ENCODE results near the gene PRAMEF12.
"Not testable (repeated sequence)": the region's sequence is repeated elsewhere in the genome, so short reads cannot be mapped to it uniquely, and the experiment has no call there.

PRAMEF12 gene

DNA sequence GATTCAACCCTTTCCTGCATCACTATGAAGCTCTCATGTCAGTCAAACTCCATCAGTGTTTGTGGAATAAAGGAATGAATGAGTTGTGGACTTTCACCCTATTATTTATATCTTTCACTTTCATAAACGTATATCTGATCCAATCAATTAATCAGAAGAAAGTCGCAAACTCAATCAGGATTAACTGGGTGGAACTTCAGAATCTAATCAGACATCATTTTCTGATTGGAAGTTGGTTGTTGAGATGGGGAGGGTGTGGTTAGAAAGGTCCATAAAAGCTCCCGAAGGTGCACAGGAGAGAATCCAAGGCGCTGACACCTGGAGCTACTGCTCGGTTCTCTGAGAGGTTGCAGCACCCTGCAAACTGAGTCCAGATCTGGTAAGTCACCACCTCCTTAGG lies at the start of gene PRAMEF12:
TSS of gene PRAMEF12 (plus strand) at position 301 of the 400 bp plus-strand sequence. CDS start 1,130 bp downstream, outside the sequence.
- WGBS (ENCODE audit: insufficient coverage, insufficient read length): no CpG with 5 or more reads among the region's 5 CpGs
- H3K27me3 ChIP-seq (ENCODE audit: control insufficient read depth, insufficient read depth, low read length): no peaks in the 10 kb centered on the region

DNA sequence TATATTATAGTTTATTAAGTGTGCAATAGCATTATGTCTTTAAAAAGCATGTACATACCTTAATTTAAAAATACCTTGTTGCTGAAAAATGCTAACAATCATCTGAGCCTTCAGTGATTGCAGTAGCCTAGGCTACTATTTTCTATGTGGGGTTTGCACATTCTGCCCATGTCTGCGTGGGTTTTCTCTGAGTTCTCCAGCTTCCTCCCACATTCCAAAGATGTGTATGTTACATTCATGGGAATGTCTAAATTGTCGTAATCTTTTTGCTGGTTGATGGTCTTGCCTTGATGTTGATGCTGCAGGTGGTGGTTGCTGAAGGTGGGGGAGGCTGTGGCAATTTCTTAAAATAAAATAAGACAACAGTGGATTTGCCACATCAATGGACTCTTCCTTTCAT lies 45.1 kb upstream of the PRAMEF12 start:
- no peak for DNase-seq (ENCODE audit: low read depth, low spot score)
- Histone ChIP-seq H3K36me3 (ENCODE audit: control insufficient read depth, insufficient read depth, low read length) (no peaks in the 10 kb centered on the region), H3K27ac (ENCODE audit: low read length) (no peak overlapping the region), H3K4me1 (ENCODE audit: control insufficient read depth, insufficient read depth, low read length) (no peaks in the 10 kb centered on the region), H3K27me3 (ENCODE audit: control insufficient read depth, insufficient read depth, low read length) (no peaks in the 10 kb centered on the region), H3K9me3 (ENCODE audit: control insufficient read depth, insufficient read depth, low read length) (no peaks in the 10 kb centered on the region; the same call in 1 of the 2 replicates), H3K4me3 (ENCODE audit: low read length) (no peak overlapping the region)
- no CpG with 5 or more reads among the region's 2 CpGs for WGBS (ENCODE audit: insufficient coverage, insufficient read length)

More for the DNA sequence above, at the start of gene PRAMEF12:
- Histone ChIP-seq H3K36me3 (ENCODE audit: control insufficient read depth, insufficient read depth, low read length) (no peaks in the 10 kb centered on the region), H3K4me1 (ENCODE audit: control insufficient read depth, insufficient read depth, low read length) (no peaks in the 10 kb centered on the region), H3K4me3 (ENCODE audit: low read length) (no peak within 1 kb of the TSS), H3K9me3 (ENCODE audit: control insufficient read depth, insufficient read depth, low read length) (no peaks in the 10 kb centered on the region), H3K27ac (ENCODE audit: low read length) (no peak within 1 kb of the TSS)
- no peak for DNase-seq (ENCODE audit: low read depth, low spot score)

DNA sequence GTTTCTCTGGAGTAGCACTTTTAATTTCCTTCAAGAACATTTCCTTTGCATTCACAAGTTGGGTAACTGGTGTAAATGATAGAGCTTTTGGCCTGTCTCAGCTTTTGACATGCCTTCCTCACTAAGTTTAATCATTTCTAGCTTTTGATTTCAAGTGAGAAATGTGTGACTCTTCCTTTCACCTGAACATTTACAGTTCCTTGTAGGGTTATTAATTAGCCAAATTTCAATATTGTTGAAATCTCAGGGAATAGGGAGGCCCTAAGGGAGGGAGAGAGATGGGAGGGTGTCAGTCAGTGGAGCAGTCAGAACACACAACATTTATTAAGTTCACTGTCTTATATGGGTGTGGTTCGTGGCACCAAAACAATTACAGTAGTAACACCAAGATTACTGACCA lies 43.4 kb upstream of the PRAMEF12 start:
- no CpG with 5 or more reads among the region's 1 CpG for WGBS (ENCODE audit: insufficient coverage, insufficient read length)
- no peak overlapping the region for H3K4me3 ChIP-seq (ENCODE audit: low read length)
- DNase-seq (ENCODE audit: low read depth, low spot score): no peak
- no peaks in the 10 kb centered on the region for H3K36me3 ChIP-seq (ENCODE audit: control insufficient read depth, insufficient read depth, low read length)
- no peaks in the 10 kb centered on the region for H3K27me3 ChIP-seq (ENCODE audit: control insufficient read depth, insufficient read depth, low read length)
- no peaks in the 10 kb centered on the region for H3K4me1 ChIP-seq (ENCODE audit: control insufficient read depth, insufficient read depth, low read length)
- no peak overlapping the region for H3K27ac ChIP-seq (ENCODE audit: low read length)
- no peaks in the 10 kb centered on the region for H3K9me3 ChIP-seq (ENCODE audit: control insufficient read depth, insufficient read depth, low read length)

DNA sequence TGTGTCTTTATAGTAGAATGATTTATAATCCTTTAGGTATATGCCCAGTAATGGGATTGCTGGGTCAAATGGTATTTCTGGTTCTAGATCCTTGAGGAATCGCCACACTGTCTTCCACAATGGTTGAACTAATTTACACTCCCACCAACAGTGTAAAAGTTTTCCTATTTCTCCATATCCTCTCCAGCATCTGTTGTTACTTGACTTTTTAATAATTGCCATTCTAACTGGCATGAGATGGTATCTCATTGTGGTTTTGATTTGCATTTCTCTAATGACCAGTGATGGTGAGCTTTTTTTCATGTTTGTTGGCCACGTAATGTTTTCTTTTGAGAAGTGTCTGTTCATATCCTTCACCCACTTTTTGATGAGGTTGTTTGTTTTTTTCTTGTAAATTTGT lies 42.5 kb upstream of the PRAMEF12 start:
- not testable (repeated sequence) for H3K27me3 ChIP-seq (ENCODE audit: control insufficient read depth, insufficient read depth, low read length); H3K4me1 ChIP-seq (ENCODE audit: control insufficient read depth, insufficient read depth, low read length); H3K27ac ChIP-seq (ENCODE audit: low read length); H3K4me3 ChIP-seq (ENCODE audit: low read length); DNase-seq (ENCODE audit: low read depth, low spot score); H3K36me3 ChIP-seq (ENCODE audit: control insufficient read depth, insufficient read depth, low read length); H3K9me3 ChIP-seq (ENCODE audit: control insufficient read depth, insufficient read depth, low read length)
- WGBS (ENCODE audit: insufficient coverage, insufficient read length): no CpG with 5 or more reads among the region's 2 CpGs

DNA sequence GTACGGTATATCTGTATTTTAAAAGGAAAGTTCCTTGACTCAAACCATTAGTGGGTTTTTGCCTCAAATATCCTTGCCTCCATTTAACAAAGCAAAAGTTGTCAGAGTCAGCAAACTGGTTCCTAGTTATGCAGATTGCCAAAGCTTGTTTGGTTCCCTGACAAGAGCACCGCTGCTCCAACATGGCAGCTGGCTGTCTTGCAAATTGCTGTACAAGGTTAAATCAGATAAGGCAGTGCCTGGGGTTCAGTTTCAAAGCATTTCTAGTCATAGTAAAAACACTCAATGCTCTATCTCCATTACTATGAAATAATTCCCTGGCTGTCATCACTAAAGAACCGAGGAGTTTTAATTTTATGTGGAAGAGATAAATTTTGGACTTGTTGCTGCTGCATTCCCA lies 38.9 kb upstream of the PRAMEF12 start:
- Histone ChIP-seq H3K9me3 (ENCODE audit: control insufficient read depth, insufficient read depth, low read length) (no peaks in the 10 kb centered on the region), H3K4me1 (ENCODE audit: control insufficient read depth, insufficient read depth, low read length) (no peaks in the 10 kb centered on the region), H3K4me3 (ENCODE audit: low read length) (no peak overlapping the region), H3K27me3 (ENCODE audit: control insufficient read depth, insufficient read depth, low read length) (no peaks in the 10 kb centered on the region), H3K36me3 (ENCODE audit: control insufficient read depth, insufficient read depth, low read length) (no peaks in the 10 kb centered on the region), H3K27ac (ENCODE audit: low read length) (no peak overlapping the region)
- 100% methylated on average over 1 of the region's 3 CpGs for WGBS (ENCODE audit: insufficient coverage, insufficient read length)
- no peak for DNase-seq (ENCODE audit: low read depth, low spot score)

DNA sequence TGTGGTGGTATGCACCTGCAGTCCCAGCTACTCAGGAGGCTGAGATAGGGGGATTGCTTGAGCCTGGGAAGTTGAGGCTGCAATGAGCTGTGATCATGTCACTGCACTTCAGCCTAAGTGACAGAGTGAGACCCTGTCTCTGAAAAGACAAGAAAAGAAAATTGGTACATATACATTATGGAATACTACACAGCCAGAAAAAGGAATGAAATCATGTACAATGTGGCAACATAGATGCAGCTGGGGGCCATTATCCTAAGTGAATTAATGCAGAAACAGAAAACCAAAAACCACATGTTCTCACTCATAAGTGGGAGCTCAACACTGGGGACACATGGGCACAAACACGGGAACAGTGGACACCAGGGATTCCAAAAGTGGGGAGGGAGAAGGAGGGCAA lies 34.6 kb upstream of the PRAMEF12 start:
- Histone ChIP-seq H3K9me3 (ENCODE audit: control insufficient read depth, insufficient read depth, low read length) (no peaks in the 10 kb centered on the region), H3K27ac (ENCODE audit: low read length) (no peak overlapping the region), H3K27me3 (ENCODE audit: control insufficient read depth, insufficient read depth, low read length) (no peaks in the 10 kb centered on the region), H3K4me1 (ENCODE audit: control insufficient read depth, insufficient read depth, low read length) (no peaks in the 10 kb centered on the region), H3K36me3 (ENCODE audit: control insufficient read depth, insufficient read depth, low read length) (no peaks in the 10 kb centered on the region), H3K4me3 (ENCODE audit: low read length) (no peak overlapping the region)
- DNase-seq (ENCODE audit: low read depth, low spot score): no peak
- WGBS (ENCODE audit: insufficient coverage, insufficient read length): no CpG with 5 or more reads among the region's 1 CpG

DNA sequence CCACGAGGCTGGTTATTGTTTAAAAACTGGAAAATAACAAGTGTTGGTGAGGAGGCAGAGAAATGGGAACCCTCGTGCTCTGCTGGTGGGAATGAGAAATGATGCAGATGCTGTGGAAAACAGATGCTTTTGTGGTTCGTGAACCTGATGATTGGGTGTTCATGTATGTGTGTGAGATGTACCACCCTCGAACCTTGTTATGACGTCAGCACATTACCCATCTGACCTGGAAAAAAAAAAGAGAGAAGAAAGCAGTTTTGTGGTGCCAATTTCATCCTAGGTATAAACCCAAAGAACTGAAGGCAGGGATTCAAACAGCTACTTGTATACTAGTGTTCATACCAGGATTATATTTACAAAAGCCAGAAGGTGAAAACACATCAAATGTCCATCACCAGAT lies 33.9 kb upstream of the PRAMEF12 start:
- Histone ChIP-seq H3K4me3 (ENCODE audit: low read length) (no peak overlapping the region), H3K27ac (ENCODE audit: low read length) (no peak overlapping the region), H3K9me3 (ENCODE audit: control insufficient read depth, insufficient read depth, low read length) (no peaks in the 10 kb centered on the region), H3K36me3 (ENCODE audit: control insufficient read depth, insufficient read depth, low read length) (no peaks in the 10 kb centered on the region), H3K27me3 (ENCODE audit: control insufficient read depth, insufficient read depth, low read length) (no peaks in the 10 kb centered on the region), H3K4me1 (ENCODE audit: control insufficient read depth, insufficient read depth, low read length) (no peaks in the 10 kb centered on the region)
- DNase-seq (ENCODE audit: low read depth, low spot score): no peak
- WGBS (ENCODE audit: insufficient coverage, insufficient read length): no CpG with 5 or more reads among the region's 5 CpGs

DNA sequence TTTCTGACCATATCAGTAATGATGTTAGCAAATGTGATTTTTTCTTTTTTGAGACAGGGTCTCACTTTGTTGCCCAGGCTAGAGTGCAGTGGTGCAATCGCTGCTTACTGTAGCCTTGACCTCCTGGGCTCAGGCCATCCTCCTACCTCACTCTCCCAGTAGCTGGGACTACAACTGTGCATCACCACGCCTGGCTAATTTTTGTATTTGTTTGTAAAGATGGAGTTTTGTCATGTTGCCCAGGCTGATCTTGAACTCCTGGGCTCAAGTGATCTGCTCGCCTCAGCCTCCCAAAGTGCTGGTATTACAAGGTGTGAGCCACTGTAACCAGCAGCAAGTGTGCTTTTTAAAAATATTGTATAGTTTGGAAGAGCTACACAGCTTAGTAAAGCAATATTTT lies 31.6 kb upstream of the PRAMEF12 start:
- Histone ChIP-seq H3K27ac (ENCODE audit: low read length) (no peak overlapping the region), H3K36me3 (ENCODE audit: control insufficient read depth, insufficient read depth, low read length) (no peaks in the 10 kb centered on the region), H3K27me3 (ENCODE audit: control insufficient read depth, insufficient read depth, low read length) (no peaks in the 10 kb centered on the region), H3K4me3 (ENCODE audit: low read length) (no peak overlapping the region), H3K4me1 (ENCODE audit: control insufficient read depth, insufficient read depth, low read length) (no peaks in the 10 kb centered on the region), H3K9me3 (ENCODE audit: control insufficient read depth, insufficient read depth, low read length) (no peaks in the 10 kb centered on the region)
- no CpG with 5 or more reads among the region's 3 CpGs for WGBS (ENCODE audit: insufficient coverage, insufficient read length)
- DNase-seq (ENCODE audit: low read depth, low spot score): no peak

DNA sequence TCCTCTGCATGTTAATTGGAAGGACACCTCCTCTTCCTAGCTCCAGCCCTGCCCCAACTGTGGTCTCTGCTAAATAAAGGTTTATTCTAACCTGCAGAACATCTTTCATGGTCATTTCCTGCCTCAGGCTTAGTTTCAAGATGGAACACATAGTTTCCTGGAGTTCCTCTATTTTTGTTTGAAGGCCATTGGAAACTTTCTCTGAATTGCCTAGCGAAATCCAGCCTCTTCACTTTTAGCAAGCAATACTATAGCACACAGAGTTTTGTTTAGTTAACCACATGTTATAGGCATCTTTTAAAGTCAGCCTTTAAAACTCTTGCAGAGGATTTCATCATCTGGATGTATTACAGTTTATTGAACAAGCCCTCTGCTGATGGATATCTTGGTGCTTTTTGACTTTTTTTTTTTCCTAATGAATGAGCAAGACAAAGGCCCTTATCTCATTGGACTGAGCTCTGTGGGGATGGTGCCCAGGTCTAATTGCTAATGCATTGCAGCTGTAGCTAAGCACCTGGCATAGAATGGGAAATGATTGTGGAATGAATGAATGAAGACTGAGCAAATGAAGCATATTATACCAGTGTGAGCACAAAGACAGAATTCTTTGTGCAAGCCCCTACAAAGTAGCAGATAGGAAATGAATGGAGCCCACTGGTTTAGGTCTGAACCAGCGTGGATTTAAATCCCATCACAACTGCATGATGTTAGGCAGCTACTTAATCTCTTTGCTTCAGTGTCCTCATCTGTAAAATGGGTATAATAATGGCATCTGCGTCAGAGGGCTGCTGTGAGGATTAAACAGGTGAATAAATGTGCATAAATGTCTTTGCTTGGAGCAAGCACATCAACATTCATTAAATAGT lies 28.2 kb upstream of the PRAMEF12 start:
- no peaks in the 10 kb centered on the region for H3K36me3 ChIP-seq (ENCODE audit: control insufficient read depth, insufficient read depth, low read length)
- no peaks in the 10 kb centered on the region for H3K9me3 ChIP-seq (ENCODE audit: control insufficient read depth, insufficient read depth, low read length)
- H3K27me3 ChIP-seq (ENCODE audit: control insufficient read depth, insufficient read depth, low read length): no peaks in the 10 kb centered on the region
- no CpG with 5 or more reads among the region's 3 CpGs for WGBS (ENCODE audit: insufficient coverage, insufficient read length)
- DNase-seq (ENCODE audit: low read depth, low spot score): no peak
- no peaks in the 10 kb centered on the region for H3K4me1 ChIP-seq (ENCODE audit: control insufficient read depth, insufficient read depth, low read length)
- H3K4me3 ChIP-seq (ENCODE audit: low read length): no peak overlapping the region
- no peak overlapping the region for H3K27ac ChIP-seq (ENCODE audit: low read length)

DNA sequence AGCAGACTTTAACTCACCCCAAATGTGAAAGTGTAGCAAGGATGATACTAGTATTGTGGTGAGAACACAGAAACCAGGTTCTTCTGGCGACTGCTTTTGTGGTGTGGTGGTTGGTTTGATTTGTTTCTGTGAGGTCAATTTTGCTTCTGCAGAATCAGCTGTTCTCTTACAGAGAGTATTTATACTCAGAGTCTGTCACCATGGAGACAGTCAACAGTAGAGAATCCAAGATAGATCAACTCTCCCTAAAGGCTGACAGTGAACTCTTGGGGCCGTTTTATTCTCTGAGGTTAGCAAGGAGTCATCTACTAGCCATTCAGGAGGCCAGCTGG lies 27.6 kb upstream of the PRAMEF12 start, which contains the start of gene CFAP107:
TSS of gene CFAP107 (plus strand) at position 209 of the 332 bp plus-strand sequence. CDS start 231 bp downstream, outside the sequence.
- no peak within 1 kb of the TSS for H3K27ac ChIP-seq (ENCODE audit: low read length)
- DNase-seq (ENCODE audit: low read depth, low spot score): no peak
- H3K4me3 ChIP-seq (ENCODE audit: low read length): no peak within 1 kb of the TSS
- WGBS (ENCODE audit: insufficient coverage, insufficient read length): no CpG with 5 or more reads among the region's 2 CpGs
- H3K36me3 ChIP-seq (ENCODE audit: control insufficient read depth, insufficient read depth, low read length): no peaks in the 10 kb centered on the region
- H3K4me1 ChIP-seq (ENCODE audit: control insufficient read depth, insufficient read depth, low read length): no peaks in the 10 kb centered on the region
- H3K27me3 ChIP-seq (ENCODE audit: control insufficient read depth, insufficient read depth, low read length): no peaks in the 10 kb centered on the region
- no peaks in the 10 kb centered on the region for H3K9me3 ChIP-seq (ENCODE audit: control insufficient read depth, insufficient read depth, low read length)

DNA sequence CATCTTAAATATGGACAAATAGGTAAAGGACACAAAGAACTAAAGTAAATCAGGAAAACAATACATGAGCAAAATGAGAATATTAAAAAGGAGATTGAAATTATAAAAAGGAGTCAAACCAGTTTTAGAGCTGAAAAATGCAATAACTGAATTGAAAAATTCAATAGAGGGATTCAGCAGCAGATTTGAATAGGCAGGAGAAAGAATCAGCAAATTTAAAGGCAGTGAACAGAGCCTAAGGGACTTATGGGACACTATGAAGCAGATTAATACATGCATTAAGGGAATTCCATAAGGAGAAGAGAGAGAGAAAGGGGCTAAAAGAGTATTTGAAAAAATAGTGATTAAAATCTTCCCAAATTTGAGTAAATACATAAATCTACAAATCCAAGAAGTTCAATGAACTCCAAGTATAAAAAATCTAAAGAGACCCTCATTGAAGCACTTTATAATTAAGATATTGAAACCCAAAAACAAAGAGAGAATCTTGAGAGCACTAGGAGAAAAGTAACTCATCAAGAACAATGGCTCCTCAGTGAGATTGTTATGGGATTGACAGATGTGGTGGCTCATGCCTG lies 24.7 kb upstream of the PRAMEF12 start:
- H3K4me1 ChIP-seq (ENCODE audit: control insufficient read depth, insufficient read depth, low read length): no peaks in the 10 kb centered on the region
- H3K27me3 ChIP-seq (ENCODE audit: control insufficient read depth, insufficient read depth, low read length): no peaks in the 10 kb centered on the region
- H3K4me3 ChIP-seq (ENCODE audit: low read length): no peak overlapping the region
- no peak overlapping the region for H3K27ac ChIP-seq (ENCODE audit: low read length)
- no peak for DNase-seq (ENCODE audit: low read depth, low spot score)
- no peaks in the 10 kb centered on the region for H3K9me3 ChIP-seq (ENCODE audit: control insufficient read depth, insufficient read depth, low read length)
- H3K36me3 ChIP-seq (ENCODE audit: control insufficient read depth, insufficient read depth, low read length): no peaks in the 10 kb centered on the region

All from iPS DF 6.9 (cell line).